CD4-positive, alpha-beta memory T cell (primary cell): ENCODE measurements around the gene MS4A6A. TPM values are rescaled to one million over a fixed set of nuclear protein-coding genes. Genes with fewer than 3 reads are reported as not detected.
A peak's percentile ranks its signal among the peaks of the same experiment; 100 is the strongest.
"Not testable (repeated sequence)": the region's sequence is repeated elsewhere in the genome, so short reads cannot be mapped to it uniquely, and the experiment has no call there.

Source experiments
- CTCF ChIA-PET: fragments of 350-600 bp; sonication (Branson Sonifier 250); formaldehyde crosslinking; loops from one replicate; lab custom pipeline; 2021; ENCODE audit warnings: inconsistent platforms; ENCODE audit not compliant: partially characterized antibody; lab: Charles Lee
- POLR2A ChIA-PET: fragments of 350-600 bp; sonication (Branson Sonifier 250); formaldehyde crosslinking; loops from one replicate; lab custom pipeline; 2021; ENCODE audit not compliant: partially characterized antibody; lab: Charles Lee
- DNase-seq, 5 donors: peaks; one replicate each; pipeline versions ENCODE4 v3.0.0 to v3.0.0-alpha.2; 2020 to 2022; ENCODE audit warnings: mixed read lengths in 1 of 5
- H3K27ac ChIP-seq: one replicate; pipeline ENCODE4 v1.7.0; 2013; ENCODE audit warnings: low read depth, low read length
- H3K27me3 ChIP-seq: 2 replicates; pipeline ENCODE4 v1.7.0; 2013; ENCODE audit warnings: mild to moderate bottlenecking, low read length, moderate library complexity; ENCODE audit not compliant: insufficient read depth
- H3K36me3 ChIP-seq: 2 replicates; pipeline ENCODE4 v1.7.0; 2013; ENCODE audit warnings: mild to moderate bottlenecking, low read length, moderate library complexity; ENCODE audit not compliant: insufficient read depth
- H3K4me1 ChIP-seq: 2 replicates; pipeline ENCODE4 v1.7.0; 2013; ENCODE audit warnings: mild to moderate bottlenecking, low read length, moderate library complexity; ENCODE audit not compliant: insufficient read depth
- H3K4me3 ChIP-seq, 2 donors: one replicate each; pipeline ENCODE4 v1.7.0; 2013; ENCODE audit warnings: low read length in 2 of 2, mild to moderate bottlenecking in 1 of 2
- H3K9me3 ChIP-seq, 2 donors: one replicate each; pipeline ENCODE4 v1.7.0; 2013; ENCODE audit warnings: low read length in 2 of 2, control low read depth in 1 of 2; ENCODE audit not compliant: control insufficient read depth in 1 of 2
- H3K27ac Mint-ChIP-seq, 7 donors: one replicate each; pipeline ENCODE4 v1.8.0; 2020 to 2021; ENCODE audit warnings: mixed read lengths in 7 of 7, mild to moderate bottlenecking in 6 of 7, inconsistent platforms in 3 of 7, moderate library complexity in 3 of 7
- H3K27me3 Mint-ChIP-seq, 2 donors: one replicate each; pipeline ENCODE4 v1.8.0; 2020 to 2021; ENCODE audit warnings: mixed read lengths in 2 of 2
- H3K36me3 Mint-ChIP-seq, 2 donors: one replicate each; pipeline ENCODE4 v1.8.0; 2020 to 2021; ENCODE audit warnings: mixed read lengths in 2 of 2, inconsistent platforms in 1 of 2, mild to moderate bottlenecking in 1 of 2
- H3K4me1 Mint-ChIP-seq, 4 donors: one replicate each; pipeline ENCODE4 v1.8.0; 2020 to 2021; ENCODE audit warnings: mixed read lengths in 4 of 4, mild to moderate bottlenecking in 1 of 4
- H3K4me3 Mint-ChIP-seq, 8 donors: one replicate each; pipeline ENCODE4 v1.8.0; 2020 to 2021; ENCODE audit warnings: mixed read lengths in 8 of 8, mild to moderate bottlenecking in 7 of 8, moderate library complexity in 6 of 8, inconsistent platforms in 3 of 8
- H3K9me3 Mint-ChIP-seq, 8 donors: one replicate each; pipeline ENCODE4 v1.8.0; 2020 to 2021; ENCODE audit warnings: mixed read lengths in 8 of 8, mild to moderate bottlenecking in 5 of 8, inconsistent platforms in 3 of 8, moderate library complexity in 1 of 8
- intact Hi-C: fragments of 100-400 bp; cut with micrococcal nuclease; formaldehyde crosslinking; loops from one replicate; pipeline ENCODE4 v1.15.1; 2023
- polyA plus RNA-seq, 2 donors: library from polyadenylated mRNA; unstranded; fragments of 300-500 nt; fragmentation: Illumina TruSeq; gene quantifications; one replicate each; pipeline ENCODE4 v1.2.3, GENCODE V29; 2021
- total RNA-seq, 2 experiments: library from RNA; stranded (reverse); gene quantifications; one replicate each; pipeline ENCODE4 v1.2.3, GENCODE V29; 2021

MS4A6A gene
- total and polyA plus RNA-seq, 4 experiments from 2014 or later = 2.7 to 7.7 (median 4.1) TPM

GRCh38 chr11:60195923-60196368, 13.1 kb upstream of the MS4A6A start:
- Histone ChIP-seq H3K27me3 (no peaks in the 10 kb centered on the region), H3K27ac (no peak overlapping the region), H3K4me3 (no peak overlapping the region), H3K36me3 (no peaks in the 10 kb centered on the region), H3K9me3 (no peaks in the 10 kb centered on the region), H3K4me1 (no peaks in the 10 kb centered on the region)
- CTCF ChIA-PET = interaction anchor here (1.7 kb wide), 1 partner anchor 373 kb away, joined by 5 read pairs; no protein-coding TSS in a partner anchor
- intact Hi-C loops = no loop called here
- Mint-ChIP-seq H3K9me3 (peaks cover 0 to 4% (median 0%) of the 10 kb centered on the region in 8 donors), H3K4me3 (no peak overlapping the region), H3K27me3 (peaks cover 9 to 10% of the 10 kb centered on the region in 2 donors), H3K36me3 (no peaks in the 10 kb centered on the region), H3K4me1 (peaks cover 0 to 2% (median 0%) of the 10 kb centered on the region in 4 donors), H3K27ac (no peak overlapping the region)
- DNase-seq = no peak
- POLR2A ChIA-PET = no interaction called here

- no peak overlapping the region for H3K27ac ChIP-seq
- CTCF ChIA-PET = interaction anchor here (1.7 kb wide), 1 partner anchor 371 kb away, joined by 5 read pairs; no protein-coding TSS in a partner anchor
- no peak overlapping the region for H3K4me3 Mint-ChIP-seq
Observed at GRCh38 chr11:60194511-60194910, 11.6 kb upstream of the MS4A6A start.

GRCh38 chr11:60193687-60194433, 11.0 kb upstream of the MS4A6A start:
- H3K36me3 ChIP-seq = no peaks in the 10 kb centered on the region
- Mint-ChIP-seq H3K36me3 (no peaks in the 10 kb centered on the region), H3K9me3 (peaks cover 0 to 4% (median 0%) of the 10 kb centered on the region in 8 donors), H3K27ac (no peak overlapping the region), H3K27me3 (peaks cover 9 to 10% of the 10 kb centered on the region in 2 donors), H3K4me3 (no peak overlapping the region), H3K4me1 (peaks cover 0 to 2% (median 0%) of the 10 kb centered on the region in 4 donors)
- H3K9me3 ChIP-seq = no peaks in the 10 kb centered on the region
- H3K27me3 ChIP-seq = no peaks in the 10 kb centered on the region
- peak; percentile 29 to 61 (median 49) for DNase-seq
- intact Hi-C loops = no loop called here
- no peak overlapping the region for H3K27ac ChIP-seq
- H3K4me1 ChIP-seq = no peaks in the 10 kb centered on the region
- no peak overlapping the region for H3K4me3 ChIP-seq
- ChIA-PET POLR2A (no interaction called here), CTCF (interaction anchor here (1.3 to 2.0 kb wide), 3 partner anchors 11 to 371 kb away, joined by 3 to 6 read pairs (median 5); partner anchors contain the start of gene MS4A6A)

More at GRCh38 chr11:60194511-60194910, 11.6 kb upstream of the MS4A6A start:
- H3K27ac Mint-ChIP-seq = no peak overlapping the region
- POLR2A ChIA-PET = no interaction called here
- H3K4me1 Mint-ChIP-seq = peaks cover 0 to 2% (median 0%) of the 10 kb centered on the region in 4 donors
- Histone ChIP-seq H3K36me3 (no peaks in the 10 kb centered on the region), H3K4me3 (no peak overlapping the region), H3K9me3 (no peaks in the 10 kb centered on the region), H3K27me3 (no peaks in the 10 kb centered on the region), H3K4me1 (no peaks in the 10 kb centered on the region)
- peaks cover 0 to 4% (median 0%) of the 10 kb centered on the region in 8 donors for H3K9me3 Mint-ChIP-seq
- intact Hi-C loops = no loop called here
- no peaks in the 10 kb centered on the region for H3K36me3 Mint-ChIP-seq
- peaks cover 9 to 10% of the 10 kb centered on the region in 2 donors for H3K27me3 Mint-ChIP-seq
- no peak for DNase-seq

- DNase-seq, H3K27me3 Mint-ChIP-seq, H3K4me3 Mint-ChIP-seq, H3K4me1 ChIP-seq, H3K4me1 Mint-ChIP-seq, H3K27ac Mint-ChIP-seq, H3K36me3 Mint-ChIP-seq, H3K4me3 ChIP-seq, H3K9me3 ChIP-seq, intact Hi-C loops, POLR2A ChIA-PET, H3K27ac ChIP-seq, H3K27me3 ChIP-seq, H3K36me3 ChIP-seq, H3K9me3 Mint-ChIP-seq: not testable (repeated sequence)
- CTCF ChIA-PET = interaction anchor here (1.0 to 2.0 kb wide), 5 partner anchors 10 to 438 kb away, joined by 3 to 6 read pairs (median 3); partner anchors contain the start of gene MS4A6A
Observed at GRCh38 chr11:60192564-60192963, 9.7 kb upstream of the MS4A6A start.

GRCh38 chr11:60188481-60188880, 5.6 kb upstream of the MS4A6A start:
- Mint-ChIP-seq H3K27ac (peak overlapping the region in 1 of 7 donors; percentile 44), H3K9me3 (peaks cover 0 to 12% (median 2%) of the 10 kb centered on the region in 8 donors)
- POLR2A ChIA-PET = interaction anchor here (0.7 kb wide), 1 partner anchor 10 kb away, joined by 4 read pairs; no protein-coding TSS in a partner anchor
- H3K27ac ChIP-seq, H3K4me1 Mint-ChIP-seq, H3K4me3 ChIP-seq, H3K4me1 ChIP-seq, CTCF ChIA-PET, H3K9me3 ChIP-seq, intact Hi-C loops, H3K36me3 Mint-ChIP-seq, DNase-seq, H3K4me3 Mint-ChIP-seq, H3K36me3 ChIP-seq, H3K27me3 Mint-ChIP-seq, H3K27me3 ChIP-seq: not testable (repeated sequence)

- POLR2A ChIA-PET = not testable (repeated sequence)
Observed at GRCh38 chr11:60186128-60186527, 3.2 kb upstream of the MS4A6A start.

GRCh38 chr11:60185512-60185827, 2.6 kb upstream of the MS4A6A start:
- H3K27ac ChIP-seq, DNase-seq, H3K27ac Mint-ChIP-seq, H3K9me3 Mint-ChIP-seq, H3K36me3 ChIP-seq, H3K4me1 ChIP-seq, H3K4me3 ChIP-seq, H3K4me3 Mint-ChIP-seq, POLR2A ChIA-PET, intact Hi-C loops, H3K27me3 ChIP-seq, H3K9me3 ChIP-seq, H3K36me3 Mint-ChIP-seq, CTCF ChIA-PET, H3K4me1 Mint-ChIP-seq: not testable (repeated sequence)
- H3K27me3 Mint-ChIP-seq = peaks cover 8 to 17% of the 10 kb centered on the region in 2 donors

More at GRCh38 chr11:60186128-60186527, 3.2 kb upstream of the MS4A6A start:
- H3K4me3 ChIP-seq, H3K27ac Mint-ChIP-seq, H3K27me3 ChIP-seq, H3K9me3 ChIP-seq, H3K27ac ChIP-seq, H3K4me1 ChIP-seq, H3K4me1 Mint-ChIP-seq, H3K36me3 ChIP-seq, H3K36me3 Mint-ChIP-seq, DNase-seq, H3K9me3 Mint-ChIP-seq, CTCF ChIA-PET, H3K4me3 Mint-ChIP-seq, intact Hi-C loops: not testable (repeated sequence)
- peaks cover 7 to 12% of the 10 kb centered on the region in 2 donors for H3K27me3 Mint-ChIP-seq
